ENCODE measurements around the gene CLRN3. TPM values are rescaled to one million over a fixed set of nuclear protein-coding genes. Genes with fewer than 3 reads are reported as not detected.

The CLRN3 gene
- total RNA-seq, 3 donors from 2014 or later: 0.98 TPM; not detected in 2

DNA sequence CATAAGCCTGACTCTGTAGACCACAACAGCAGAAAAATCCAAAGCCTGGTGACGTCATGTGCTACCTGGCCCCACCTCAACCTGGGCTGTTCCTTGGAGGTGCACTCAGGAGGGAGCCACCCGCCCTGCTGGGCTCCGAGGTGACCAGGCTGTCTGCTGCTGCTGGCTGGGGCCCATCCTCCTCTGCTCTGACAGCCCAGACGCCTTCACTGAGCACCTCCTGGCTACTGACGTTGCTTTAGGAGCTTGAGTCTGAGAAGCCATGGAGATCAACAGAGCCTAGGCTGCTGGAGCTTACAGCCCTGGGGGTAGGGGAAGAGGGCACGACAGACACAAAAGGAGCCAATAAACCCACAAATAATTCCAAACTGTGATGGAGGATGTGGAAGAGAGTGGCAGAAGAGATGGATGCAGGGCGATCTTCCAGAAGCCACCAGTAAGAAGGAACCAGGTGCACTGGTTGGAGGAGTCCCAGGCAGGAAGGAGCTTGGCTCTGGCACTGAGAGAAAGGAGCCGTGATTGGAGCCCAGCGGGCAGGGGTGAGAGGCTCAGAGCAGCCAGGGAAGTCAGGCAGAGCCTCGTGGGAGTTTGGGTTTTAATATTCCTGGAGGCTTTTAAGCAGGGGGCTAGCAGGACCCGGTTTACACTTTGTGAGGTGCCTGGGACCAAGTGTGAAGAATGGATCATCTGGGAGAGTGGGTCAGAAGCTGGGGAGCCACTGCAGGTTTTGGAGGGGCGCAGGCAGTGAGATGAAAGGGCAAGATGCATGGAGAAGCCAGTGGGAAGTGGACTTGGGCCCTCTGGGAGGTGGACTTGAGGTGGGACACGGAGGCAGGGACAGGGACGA, 12.5 kb upstream of the CLRN3 start:
- Histone ChIP-seq H3K36me3 (no peaks in the 10 kb centered on the region), H3K27ac (no peak overlapping the region), H3K27me3 (no peaks in the 10 kb centered on the region), H3K9me3 (no peaks in the 10 kb centered on the region), H3K4me3 (no peak overlapping the region), H3K4me1 (peaks cover 5 to 9% of the 10 kb centered on the region in 2 donors)
- DNase-seq (ENCODE audit: low spot score in 2 of 2): no peak
- intact Hi-C loops (cut with DNase I; ENCODE audit: low total_unique reads): loop anchor here (5.0 to 10.0 kb wide), 2 partner anchors 107 to 160 kb away; no protein-coding TSS in a partner anchor
- TF ChIP-seq POLR2A (IDR thresholded peaks at IDR 0.05) (no peak), POLR2AphosphoS5 (IDR thresholded peaks at IDR 0.05) (no peak)
- TF ChIP-seq, protein P1, sequence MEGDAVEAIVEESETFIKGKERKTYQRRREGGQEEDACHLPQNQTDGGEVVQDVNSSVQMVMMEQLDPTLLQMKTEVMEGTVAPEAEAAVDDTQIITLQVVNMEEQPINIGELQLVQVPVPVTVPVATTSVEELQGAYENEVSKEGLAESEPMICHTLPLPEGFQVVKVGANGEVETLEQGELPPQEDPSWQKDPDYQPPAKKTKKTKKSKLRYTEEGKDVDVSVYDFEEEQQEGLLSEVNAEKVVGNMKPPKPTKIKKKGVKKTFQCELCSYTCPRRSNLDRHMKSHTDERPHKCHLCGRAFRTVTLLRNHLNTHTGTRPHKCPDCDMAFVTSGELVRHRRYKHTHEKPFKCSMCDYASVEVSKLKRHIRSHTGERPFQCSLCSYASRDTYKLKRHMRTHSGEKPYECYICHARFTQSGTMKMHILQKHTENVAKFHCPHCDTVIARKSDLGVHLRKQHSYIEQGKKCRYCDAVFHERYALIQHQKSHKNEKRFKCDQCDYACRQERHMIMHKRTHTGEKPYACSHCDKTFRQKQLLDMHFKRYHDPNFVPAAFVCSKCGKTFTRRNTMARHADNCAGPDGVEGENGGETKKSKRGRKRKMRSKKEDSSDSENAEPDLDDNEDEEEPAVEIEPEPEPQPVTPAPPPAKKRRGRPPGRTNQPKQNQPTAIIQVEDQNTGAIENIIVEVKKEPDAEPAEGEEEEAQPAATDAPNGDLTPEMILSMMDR (IDR thresholded peaks at IDR 0.05): no peak

DNA sequence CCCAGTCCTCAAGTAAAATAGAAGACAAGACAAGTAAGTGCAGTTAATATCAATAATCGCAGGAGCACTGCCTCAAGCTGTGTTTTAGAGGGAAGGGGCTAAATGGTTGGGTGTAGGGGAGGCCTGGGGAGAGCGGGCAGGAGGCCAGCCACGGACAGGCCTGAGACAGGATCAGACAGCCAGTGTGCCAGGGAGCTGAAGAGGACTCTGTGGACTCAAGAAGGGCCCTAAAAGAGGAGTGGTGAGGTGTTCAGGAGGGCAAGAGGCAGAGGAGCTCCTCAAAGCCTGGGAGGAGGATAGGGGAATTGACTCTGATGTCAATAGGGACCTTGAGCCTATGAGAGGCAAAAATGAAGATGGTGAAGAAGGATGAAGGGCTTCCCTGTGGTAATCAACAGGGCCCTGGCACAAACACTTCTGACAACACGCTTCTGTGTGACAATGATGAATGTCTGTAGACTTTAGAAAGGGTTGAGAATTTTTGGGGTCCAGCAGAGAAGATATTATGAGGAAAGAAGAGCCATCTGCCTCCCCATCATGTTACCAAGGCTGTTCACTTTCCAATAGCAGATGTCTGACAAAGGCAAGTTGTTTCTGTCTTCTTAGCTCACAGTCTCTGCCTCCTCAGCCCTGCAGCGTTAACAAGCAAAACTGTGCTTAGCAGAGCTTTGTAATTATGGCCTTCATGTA, 11.7 kb upstream of the CLRN3 start:
- DNase-seq (ENCODE audit: low spot score in 2 of 2): no peak
- Histone ChIP-seq H3K4me1 (peaks cover 5 to 9% of the 10 kb centered on the region in 2 donors), H3K36me3 (no peaks in the 10 kb centered on the region), H3K4me3 (no peak overlapping the region), H3K27me3 (no peaks in the 10 kb centered on the region), H3K9me3 (no peaks in the 10 kb centered on the region), H3K27ac (no peak overlapping the region)
- intact Hi-C loops (cut with DNase I; ENCODE audit: low total_unique reads): loop anchor here (10.0 kb wide), 1 partner anchor 160 kb away; no protein-coding TSS in a partner anchor
- TF ChIP-seq POLR2AphosphoS5 (IDR thresholded peaks at IDR 0.05) (no peak), POLR2A (IDR thresholded peaks at IDR 0.05) (no peak)
- TF ChIP-seq, protein P1 (IDR thresholded peaks at IDR 0.05): no peak

DNA sequence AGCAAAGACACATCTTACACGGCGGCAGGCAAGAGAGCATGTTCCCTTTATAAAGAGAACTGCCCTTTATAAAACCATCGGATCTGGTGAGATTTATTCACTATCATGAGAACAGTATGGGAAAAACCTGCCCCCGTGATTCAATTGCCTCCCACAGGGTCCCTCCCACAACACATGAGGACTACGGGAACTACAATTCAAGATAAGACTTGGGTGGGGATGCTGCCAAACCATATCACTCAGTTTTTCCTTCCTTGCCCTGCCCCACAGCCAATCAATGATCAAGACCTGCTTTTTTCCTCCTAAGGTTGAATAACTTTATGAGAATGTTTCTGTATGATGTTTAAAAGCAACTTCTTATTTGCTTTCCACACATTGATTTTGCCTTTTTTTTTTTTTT, 11.0 kb upstream of the CLRN3 start:
- TF ChIP-seq POLR2A (IDR thresholded peaks at IDR 0.05): no peak
- no peak for TF ChIP-seq POLR2AphosphoS5 (IDR thresholded peaks at IDR 0.05)
- TF ChIP-seq, protein P1 (IDR thresholded peaks at IDR 0.05): no peak
- no peak for DNase-seq (ENCODE audit: low spot score in 2 of 2)
- H3K9me3 ChIP-seq: no peaks in the 10 kb centered on the region
- no peaks in the 10 kb centered on the region for H3K27me3 ChIP-seq
- intact Hi-C loops (cut with DNase I; ENCODE audit: low total_unique reads): loop anchor here (10.0 kb wide), 1 partner anchor 161 kb away; no protein-coding TSS in a partner anchor
- H3K4me3 ChIP-seq: no peak overlapping the region
- H3K27ac ChIP-seq: no peak overlapping the region
- H3K36me3 ChIP-seq: no peaks in the 10 kb centered on the region
- peaks cover 5 to 8% of the 10 kb centered on the region in 2 donors for H3K4me1 ChIP-seq

DNA sequence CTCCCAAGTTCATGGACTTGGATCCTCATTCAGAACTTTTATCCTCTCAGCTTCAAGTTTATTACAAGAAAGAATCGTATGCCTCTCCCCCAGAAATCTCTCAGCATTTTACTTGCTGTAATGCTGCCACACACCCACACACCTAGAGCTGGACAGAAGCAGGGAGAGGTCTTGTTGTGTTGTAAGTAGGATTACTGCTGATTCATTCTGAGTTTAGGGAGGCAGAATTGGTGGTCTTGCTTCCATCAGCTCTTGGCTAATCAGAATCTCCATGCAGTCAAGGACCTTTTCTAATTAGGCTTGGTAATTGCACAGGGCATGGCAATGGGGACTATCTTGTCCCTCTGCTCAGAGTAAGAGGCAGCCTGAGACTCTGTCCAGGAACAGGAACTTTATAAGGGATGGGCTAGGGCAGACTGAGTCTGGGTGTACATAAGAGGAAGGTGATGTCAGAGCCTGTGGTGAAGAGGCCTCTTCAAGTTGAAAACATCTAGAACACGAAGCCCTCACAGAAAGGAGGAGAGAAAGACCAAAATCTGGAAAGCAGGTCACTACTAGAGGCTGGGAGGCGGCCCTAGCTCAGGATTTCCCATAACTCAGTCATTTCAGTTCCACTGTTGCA, 7.1 kb upstream of the CLRN3 start:
- DNase-seq (ENCODE audit: low spot score in 2 of 2): no peak
- no peaks in the 10 kb centered on the region for H3K9me3 ChIP-seq
- H3K27ac ChIP-seq: no peak overlapping the region
- intact Hi-C loops (cut with DNase I; ENCODE audit: low total_unique reads): loop anchor here (10.0 kb wide), 1 partner anchor 165 kb away; no protein-coding TSS in a partner anchor
- no peaks in the 10 kb centered on the region for H3K4me1 ChIP-seq
- TF ChIP-seq POLR2AphosphoS5 (IDR thresholded peaks at IDR 0.05) (no peak), POLR2A (IDR thresholded peaks at IDR 0.05) (no peak)
- TF ChIP-seq, protein P1 (IDR thresholded peaks at IDR 0.05): no peak
- no peak overlapping the region for H3K4me3 ChIP-seq
- no peaks in the 10 kb centered on the region for H3K27me3 ChIP-seq
- H3K36me3 ChIP-seq: no peaks in the 10 kb centered on the region

Measured in breast epithelium (tissue), 4 donors.